H1 (cell line): ENCODE results near the gene CRHR2. TPM values are rescaled to one million over a fixed set of nuclear protein-coding genes. Genes with fewer than 3 reads are reported as not detected.

Experiments used
- BACH1 ChIP-seq: IDR thresholded peaks from 2 replicates; pipeline ENCODE4 v1.6.1; 2012; ENCODE audit warnings: low read length, improper control_type of control experiment
- CHD1 ChIP-seq: IDR thresholded peaks from 2 replicates; pipeline ENCODE4 v1.6.1; 2012; ENCODE audit warnings: low read depth, low read length, improper control_type of control experiment
- JUN ChIP-seq: IDR thresholded peaks from 2 replicates; pipeline ENCODE4 v1.6.1; 2011; ENCODE audit warnings: low read depth, mild to moderate bottlenecking, improper control_type of control experiment, low read length
- POLR2A ChIP-seq, 2 experiments: IDR thresholded peaks; 1 replicate in 1 of 2; 2 replicates in 1 of 2; pipeline ENCODE4 v1.6.1; 2011; ENCODE audit warnings: low read depth in 2 of 2, low read length in 2 of 2, mild to moderate bottlenecking in 2 of 2; ENCODE audit errors: control extremely low read depth in 1 of 2
- POU5F1 ChIP-seq: IDR thresholded peaks from 2 replicates; pipeline ENCODE4 v1.6.1; 2011; ENCODE audit warnings: low read depth, mild to moderate bottlenecking, low read length, moderate library complexity
- RBBP5 ChIP-seq: IDR thresholded peaks from 2 replicates; pipeline ENCODE4 v1.7.1; 2012; ENCODE audit warnings: low read depth, mild to moderate bottlenecking, inconsistent platforms, low read length, moderate library complexity, borderline replicate concordance
- RFX5 ChIP-seq: IDR thresholded peaks from 2 replicates; pipeline ENCODE4 v1.6.1; 2011; ENCODE audit warnings: low read depth, low read length, improper control_type of control experiment, borderline replicate concordance
- RNF2 ChIP-seq: fragments of 200-900, 300-1000 bp; sonication (generic); IDR thresholded peaks from 2 replicates; pipeline ENCODE4 v1.7.1; 2016; ENCODE audit warnings: borderline replicate concordance, low read depth, mild to moderate bottlenecking, antibody characterized with exemption, low read length; ENCODE audit not compliant: poor library complexity, severe bottlenecking; ENCODE audit errors: missing control alignments
- SIN3A ChIP-seq, 2 experiments: IDR thresholded peaks in 1 of 2; conservative IDR thresholded peaks in 1 of 2; 2 replicates each; pipeline ENCODE4 v1.6.1; 2011 to 2012; ENCODE audit warnings: low read length in 2 of 2, improper control_type of control experiment in 1 of 2, low read depth in 1 of 2, mild to moderate bottlenecking in 1 of 2
- polyA plus RNA-seq, 7 experiments: library from polyadenylated mRNA; depleted of rRNA in 3 of 7; stranded (reverse) in 5 of 7; unstranded in 2 of 7; fragments of >200 nt in 5 of 7; fragments of 200-250 nt in 2 of 7; gene quantifications; 1 replicate in 5 of 7; 2 replicates in 1 of 7; 4 replicates in 1 of 7; pipeline versions ENCODE4 v1.2.1 to v1.2.3, GENCODE V29; 2011 to 2013; ENCODE audit warnings: missing spikeins in 2 of 7, mixed read lengths in 2 of 7
- total RNA-seq: library from RNA; stranded (reverse); fragmentation: NEBNext Ultra II Directional; extraction: Animal tissue kit (Norgen Biotek cat#: 25700); gene quantifications from 2 replicates; pipeline ENCODE4 v1.2.1, GENCODE V29; 2021

CRHR2 gene
- total and polyA plus RNA-seq, 2 of the 8 experiments (the other 6 are each of a cell fraction or from before 2014, with no cell fraction given), result 0.37 to 1.3 TPM

DNA sequence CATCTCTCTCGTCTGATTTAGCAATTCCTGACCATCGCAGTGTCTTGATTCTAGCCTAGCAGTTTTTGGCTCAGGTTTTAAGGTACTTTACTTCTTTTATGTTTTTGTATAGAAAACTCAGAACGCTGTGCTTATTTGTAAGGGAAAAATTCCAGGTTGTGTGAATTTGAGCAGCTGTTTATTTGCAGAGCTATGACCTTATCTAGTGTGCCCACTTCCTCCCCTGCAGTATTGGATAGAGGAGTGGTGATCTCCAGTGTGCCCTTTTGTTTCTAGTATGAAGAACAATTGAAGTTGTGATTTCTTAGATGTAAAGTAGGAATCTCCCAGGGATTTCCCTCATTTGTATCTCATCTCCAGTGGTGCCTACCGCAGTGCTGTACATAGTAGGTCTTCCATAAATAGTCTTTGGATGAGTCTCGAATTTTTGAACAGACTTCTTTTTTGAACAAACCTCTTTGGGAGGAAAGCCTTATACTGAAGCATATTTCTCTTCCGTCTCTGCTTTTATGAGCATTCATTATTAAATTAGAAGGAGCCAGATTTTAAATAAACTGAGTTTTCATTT lies 47.5 kb downstream of the CRHR2 start (continued):
- no peak for TF ChIP-seq RBBP5
- TF ChIP-seq RFX5, result no peak
- TF ChIP-seq RNF2, result no peak
- TF ChIP-seq POU5F1, result no peak
- no peak; a peak in 1 of 3 replicates for TF ChIP-seq POLR2A (IDR thresholded peaks at IDR 0.05; ENCODE audit: control extremely low read depth in 1 of 2, low read depth in 2 of 2, low read length in 2 of 2)
- TF ChIP-seq BACH1, result no peak
- TF ChIP-seq CHD1, result no peak
- TF ChIP-seq SIN3A (conservative IDR thresholded peaks at IDR 0.05 in 1 of 2, IDR thresholded peaks at IDR 0.05 in 1 of 2; ENCODE audit: low read depth in 1 of 2, low read length in 2 of 2), result no peak
- no peak for TF ChIP-seq JUN
